ENCODE data around the gene CNTLN. TPM values are rescaled to one million over a fixed set of nuclear protein-coding genes. Genes with fewer than 3 reads are reported as not detected.

The CNTLN gene
- total RNA-seq, 1 experiment from 2014 or later = 15.0 TPM

DNA sequence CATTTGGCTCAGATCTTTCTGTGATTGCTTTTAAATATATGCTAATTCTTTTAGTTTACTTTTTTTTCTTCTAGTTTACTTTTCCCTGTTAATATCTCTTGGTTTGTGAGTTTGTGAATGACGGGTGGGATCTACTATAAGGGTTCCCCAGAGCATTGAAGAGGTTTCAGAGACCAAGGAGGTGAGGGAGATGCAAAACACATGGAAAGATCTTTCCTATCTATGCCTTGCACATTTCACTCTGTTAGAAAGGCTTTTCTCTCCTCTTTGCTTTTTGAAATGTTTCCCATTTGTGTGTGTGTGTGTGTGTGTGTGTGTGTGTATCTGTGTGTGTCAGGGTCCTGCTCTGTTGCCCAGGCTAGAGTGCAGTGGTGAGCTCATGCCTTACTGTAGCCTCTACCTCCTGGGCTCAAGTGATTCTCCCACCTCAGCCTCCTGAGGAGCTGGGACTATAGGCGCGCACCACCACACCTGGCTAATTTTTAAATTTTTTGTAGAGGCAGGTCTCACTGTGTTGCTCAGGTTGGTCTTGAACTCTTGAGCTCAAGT, 50.7 kb downstream of the CNTLN start:
- no peak overlapping the region for H3K4me2 ChIP-seq (ENCODE audit: insufficient read depth, insufficient read length, low read length)
- no peaks in the 10 kb centered on the region for H3K4me1 ChIP-seq (ENCODE audit: insufficient read depth, low read length)
- H3K79me2 ChIP-seq (ENCODE audit: insufficient read depth, low read length) = no peaks in the 10 kb centered on the region
- H2BK20ac ChIP-seq (ENCODE audit: low read depth, low read length, poor library complexity, severe bottlenecking) = no peak overlapping the region
- H3K4me3 Mint-ChIP-seq = no peak overlapping the region
- H3K27me3 ChIP-seq (ENCODE audit: insufficient read depth, low read length) = no peaks in the 10 kb centered on the region
- H3K9me3 ChIP-seq (ENCODE audit: control insufficient read depth, low read depth, low read length) = no peaks in the 10 kb centered on the region
- H3K18ac ChIP-seq (ENCODE audit: insufficient read length, low read depth, low read length) = no peak overlapping the region
- no peaks in the 10 kb centered on the region for H3K27me3 Mint-ChIP-seq (ENCODE audit: low read depth)
- no peak overlapping the region for H4K8ac ChIP-seq (replicated peaks; ENCODE audit: insufficient read length, low read depth, low read length)
- no peak overlapping the region for H2AK5ac ChIP-seq (ENCODE audit: insufficient read length, low read length)
- H3K27ac ChIP-seq (ENCODE audit: insufficient read length, low read depth, low read length) = no peak overlapping the region
- no peaks in the 10 kb centered on the region for H3K23me2 ChIP-seq (ENCODE audit: insufficient read length, low read depth, low read length, poor library complexity, severe bottlenecking)
- no peak overlapping the region for H2BK12ac ChIP-seq (ENCODE audit: insufficient read length, low read depth, low read length)
- no peak overlapping the region for H2BK120ac ChIP-seq (ENCODE audit: low read depth, low read length, poor library complexity, severe bottlenecking)
- no peak for DNase-seq
- H4K5ac ChIP-seq (ENCODE audit: insufficient read length, low read depth, low read length) = no peak overlapping the region
- H4K20me1 ChIP-seq (ENCODE audit: control insufficient read depth, insufficient read depth, insufficient read length) = no peaks in the 10 kb centered on the region
- H3K14ac ChIP-seq (ENCODE audit: insufficient read depth, low read length) = no peak overlapping the region
- no peak overlapping the region for H2AFZ ChIP-seq (ENCODE audit: low read length)
- no peak overlapping the region for H3K4ac ChIP-seq (ENCODE audit: low read depth, low read length)
- H2BK5ac ChIP-seq (ENCODE audit: insufficient read length, low read length) = no peak overlapping the region
- no peak overlapping the region for H4K91ac ChIP-seq (ENCODE audit: insufficient read length, low read depth, low read length)
- H3K9ac ChIP-seq (ENCODE audit: extremely low read depth, insufficient read length, low read length) = no peak overlapping the region
- no peaks in the 10 kb centered on the region for H3K9me3 Mint-ChIP-seq
- H3K4me1 Mint-ChIP-seq = peaks cover 9 to 14% of the 10 kb centered on the region in 2 experiments
- no peaks in the 10 kb centered on the region for H3K36me3 Mint-ChIP-seq (ENCODE audit: insufficient read depth in 1 of 3, low read depth in 3 of 3)
- no peak overlapping the region for H2BK15ac ChIP-seq (ENCODE audit: low read depth, low read length)
- no peak overlapping the region for H3K56ac ChIP-seq (ENCODE audit: insufficient read length, low read depth, low read length)
- TF ChIP-seq, protein P1, sequence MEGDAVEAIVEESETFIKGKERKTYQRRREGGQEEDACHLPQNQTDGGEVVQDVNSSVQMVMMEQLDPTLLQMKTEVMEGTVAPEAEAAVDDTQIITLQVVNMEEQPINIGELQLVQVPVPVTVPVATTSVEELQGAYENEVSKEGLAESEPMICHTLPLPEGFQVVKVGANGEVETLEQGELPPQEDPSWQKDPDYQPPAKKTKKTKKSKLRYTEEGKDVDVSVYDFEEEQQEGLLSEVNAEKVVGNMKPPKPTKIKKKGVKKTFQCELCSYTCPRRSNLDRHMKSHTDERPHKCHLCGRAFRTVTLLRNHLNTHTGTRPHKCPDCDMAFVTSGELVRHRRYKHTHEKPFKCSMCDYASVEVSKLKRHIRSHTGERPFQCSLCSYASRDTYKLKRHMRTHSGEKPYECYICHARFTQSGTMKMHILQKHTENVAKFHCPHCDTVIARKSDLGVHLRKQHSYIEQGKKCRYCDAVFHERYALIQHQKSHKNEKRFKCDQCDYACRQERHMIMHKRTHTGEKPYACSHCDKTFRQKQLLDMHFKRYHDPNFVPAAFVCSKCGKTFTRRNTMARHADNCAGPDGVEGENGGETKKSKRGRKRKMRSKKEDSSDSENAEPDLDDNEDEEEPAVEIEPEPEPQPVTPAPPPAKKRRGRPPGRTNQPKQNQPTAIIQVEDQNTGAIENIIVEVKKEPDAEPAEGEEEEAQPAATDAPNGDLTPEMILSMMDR (conservative IDR thresholded peaks at IDR 0.05) = no peak
- no CpG with 5 or more reads among the region's 3 CpGs for WGBS (ENCODE audit: extremely low coverage, insufficient read length, low lambda C conversion rate)
- no peak overlapping the region for H3T11ph ChIP-seq (ENCODE audit: low read length)
- H3K27ac Mint-ChIP-seq = peak overlapping the region in 1 of 3 experiments; percentile 65; a peak in 1 of 7 replicates
- no peak overlapping the region for H3K23ac ChIP-seq (ENCODE audit: insufficient read length, low read depth, low read length)
- H3K79me1 ChIP-seq (ENCODE audit: insufficient read depth, low read depth, low read length, poor library complexity, severe bottlenecking) = no peaks in the 10 kb centered on the region
